Hepatocyte (in vitro differentiated cells): ENCODE measurements around the gene RASSF4. TPM values are rescaled to one million over a fixed set of nuclear protein-coding genes. Genes with fewer than 3 reads are reported as not detected.

Experiments used
- DNase-seq: peaks from one replicate; pipeline ENCODE4 v3.0.0-alpha.2; 2016; ENCODE audit warnings: low spot score
- H2AFZ ChIP-seq: fragments of 200-600 bp; sonication (generic); 2 replicates; pipeline ENCODE4 v1.6.0; 2016; ENCODE audit warnings: antibody characterized with exemption, mild to moderate bottlenecking
- H3K27ac ChIP-seq: fragments of 200-600 bp; sonication (generic); 2 replicates; pipeline ENCODE4 v1.5.1; 2016; ENCODE audit warnings: mild to moderate bottlenecking
- H3K27me3 ChIP-seq: fragments of 200-600 bp; sonication (generic); 2 replicates; pipeline ENCODE4 v1.6.1; 2016
- H3K36me3 ChIP-seq: fragments of 200-600 bp; sonication (generic); replicated peaks from 2 replicates; pipeline ENCODE4 v1.5.1; 2016; ENCODE audit warnings: low read depth; ENCODE audit not compliant: insufficient read depth
- H3K4me1 ChIP-seq: fragments of 200-600 bp; sonication (generic); 2 replicates; pipeline ENCODE4 v1.5.1; 2016; ENCODE audit warnings: mild to moderate bottlenecking, moderate library complexity; ENCODE audit not compliant: insufficient read depth
- H3K4me2 ChIP-seq: fragments of 200-600 bp; sonication (generic); 2 replicates; pipeline ENCODE4 v1.6.0; 2016
- H3K4me3 ChIP-seq: fragments of 200-600 bp; sonication (generic); 2 replicates; pipeline ENCODE4 v1.5.1; 2016; ENCODE audit warnings: mild to moderate bottlenecking
- H3K79me2 ChIP-seq: fragments of 200-600 bp; sonication (generic); 2 replicates; pipeline ENCODE4 v1.6.0; 2017; ENCODE audit warnings: mild to moderate bottlenecking
- H3K9me2 ChIP-seq: fragments of 200-600 bp; sonication (generic); replicated peaks from 2 replicates; pipeline ENCODE4 v1.6.0; 2017; ENCODE audit warnings: mild to moderate bottlenecking; ENCODE audit not compliant: insufficient read depth
- H3K9me3 ChIP-seq: fragments of 200-600 bp; sonication (generic); 2 replicates; pipeline ENCODE4 v1.5.1; 2016; ENCODE audit warnings: low read depth, mild to moderate bottlenecking
- H4K20me1 ChIP-seq: fragments of 200-600 bp; sonication (generic); 2 replicates; pipeline ENCODE4 v1.6.0; 2016; ENCODE audit warnings: mild to moderate bottlenecking; ENCODE audit not compliant: insufficient read depth, poor library complexity, severe bottlenecking
- CTCF ChIP-seq: fragments of 200-600 bp; sonication (generic); IDR thresholded peaks from 2 replicates; pipeline ENCODE4 v1.5.1; 2016; ENCODE audit warnings: antibody characterized with exemption, mild to moderate bottlenecking; ENCODE audit not compliant: poor library complexity
- EZH2 ChIP-seq: fragments of 200-600 bp; sonication (generic); IDR thresholded peaks from 2 replicates; pipeline ENCODE4 v1.6.1; 2016; ENCODE audit warnings: antibody characterized with exemption, mild to moderate bottlenecking, borderline replicate concordance
- EZH2phosphoT487 ChIP-seq: fragments of 200-600 bp; sonication (generic); IDR thresholded peaks from one replicate; pipeline ENCODE4 v1.6.1; 2018; ENCODE audit warnings: antibody characterized with exemption, mild to moderate bottlenecking, low read depth, moderate library complexity; ENCODE audit not compliant: unreplicated experiment, severe bottlenecking
- WGBS: methylation state at CpG from one replicate; pipeline ENCODE4 v1.1.6; 2016; ENCODE audit warnings: low lambda C conversion rate; ENCODE audit errors: missing lambda C conversion rate; 5-methylcytosine and 5-hydroxymethylcytosine counted together
- polyA plus RNA-seq: library from polyadenylated mRNA; unstranded; fragments of >200 nt; fragmentation: Nextera tagmentation; extraction: Ambion mirVana; gene quantifications from 2 replicates; pipeline ENCODE4 v1.2.1, GENCODE V29; 2016
- total RNA-seq: library from RNA; depleted of rRNA; stranded (reverse); fragments of >200 nt; gene quantifications from 2 replicates; pipeline ENCODE4 v1.2.3, GENCODE V29; 2014

RASSF4 gene
- total and polyA plus RNA-seq, 2 experiments from 2014 or later, result 19.2 to 20.1 TPM

- peaks cover 15% of the 10 kb centered on the region for H3K79me2 ChIP-seq
- H3K4me3 ChIP-seq, result no peak overlapping the region
- WGBS, result 81% methylated on average over 4 of the region's 4 CpGs
- H4K20me1 ChIP-seq, result no peaks in the 10 kb centered on the region
- H3K4me1 ChIP-seq, result peaks cover 46% of the 10 kb centered on the region
- DNase-seq, result no peak
- H3K27me3 ChIP-seq, result no peaks in the 10 kb centered on the region
- H3K9me2 ChIP-seq, result no peaks in the 10 kb centered on the region
- no peak overlapping the region for H3K27ac ChIP-seq
- H3K36me3 ChIP-seq, result no peaks in the 10 kb centered on the region
- no peak overlapping the region for H3K4me2 ChIP-seq
- no peaks in the 10 kb centered on the region for H3K9me3 ChIP-seq
- no peak for TF ChIP-seq CTCF
- no peak overlapping the region for H2AFZ ChIP-seq
These were observed 8.0 kb downstream of the RASSF4 start for GRCh38 chr10:44967616-44968015.

- Histone ChIP-seq H3K9me2 (no peaks in the 10 kb centered on the region), H2AFZ (no peak overlapping the region), H3K4me1 (peaks cover 45% of the 10 kb centered on the region), H3K4me2 (no peak overlapping the region), H3K36me3 (no peaks in the 10 kb centered on the region), H3K79me2 (peaks cover 15% of the 10 kb centered on the region), H3K27ac (no peak overlapping the region), H3K27me3 (no peaks in the 10 kb centered on the region), H3K4me3 (no peak overlapping the region), H3K9me3 (no peaks in the 10 kb centered on the region), H4K20me1 (no peaks in the 10 kb centered on the region)
- 74% methylated on average over 3 of the region's 3 CpGs for WGBS
- DNase-seq, result no peak
- TF ChIP-seq EZH2, result no peak
- no peak for TF ChIP-seq CTCF
- TF ChIP-seq EZH2phosphoT487, result no peak
These were observed 8.5 kb downstream of the RASSF4 start for GRCh38 chr10:44968091-44968490.

- Histone ChIP-seq H3K4me3 (no peak overlapping the region), H3K27me3 (no peaks in the 10 kb centered on the region), H3K36me3 (no peaks in the 10 kb centered on the region), H3K9me2 (no peaks in the 10 kb centered on the region), H2AFZ (no peak overlapping the region), H3K79me2 (peaks cover 15% of the 10 kb centered on the region), H3K4me1 (peaks cover 42% of the 10 kb centered on the region), H3K4me2 (no peak overlapping the region), H4K20me1 (no peaks in the 10 kb centered on the region), H3K27ac (no peak overlapping the region), H3K9me3 (no peaks in the 10 kb centered on the region)
- 83% methylated on average over 11 of the region's 11 CpGs for WGBS
- no peak for DNase-seq
- TF ChIP-seq CTCF, result no peak
- no peak for TF ChIP-seq EZH2
- no peak for TF ChIP-seq EZH2phosphoT487
These were observed 9.1 kb downstream of the RASSF4 start for GRCh38 chr10:44968500-44969400.
